HG03460 (cell line): ENCODE results near the gene METRN.
"Not testable (repeated sequence)": the region's sequence is repeated elsewhere in the genome, so short reads cannot be mapped to it uniquely, and the experiment has no call there.

Experiments used
- ATAC-seq: cut with Tn5 transposase; IDR thresholded peaks from one replicate; pipeline ENCODE4 v1.9.1; 2021; ENCODE audit not compliant: unreplicated experiment

Gene METRN

DNA sequence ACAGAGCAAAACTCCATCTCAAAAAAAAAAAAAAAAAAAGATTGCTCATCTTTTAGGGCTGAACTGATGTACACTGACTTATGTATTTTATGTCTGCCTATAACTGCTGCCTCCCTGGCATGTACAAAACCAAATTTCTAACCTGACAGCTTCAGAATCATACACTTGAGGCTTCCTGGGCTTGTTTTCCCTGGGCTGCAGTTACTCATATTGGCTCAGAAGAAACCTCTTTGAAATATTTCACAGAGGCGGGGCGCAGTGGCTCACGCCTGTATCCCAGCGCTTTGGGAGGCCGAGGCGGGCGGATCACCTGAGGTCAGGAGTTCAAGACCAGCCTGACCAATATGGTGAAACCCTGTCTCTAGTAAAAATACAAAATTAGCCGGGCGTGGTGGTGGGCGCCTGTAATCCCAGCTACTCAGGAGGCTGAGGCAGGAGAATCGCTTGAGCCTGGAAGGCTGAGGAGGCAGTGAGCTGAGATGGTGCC is 39.2 kb downstream of the METRN start:
- ATAC-seq: not testable (repeated sequence)

DNA sequence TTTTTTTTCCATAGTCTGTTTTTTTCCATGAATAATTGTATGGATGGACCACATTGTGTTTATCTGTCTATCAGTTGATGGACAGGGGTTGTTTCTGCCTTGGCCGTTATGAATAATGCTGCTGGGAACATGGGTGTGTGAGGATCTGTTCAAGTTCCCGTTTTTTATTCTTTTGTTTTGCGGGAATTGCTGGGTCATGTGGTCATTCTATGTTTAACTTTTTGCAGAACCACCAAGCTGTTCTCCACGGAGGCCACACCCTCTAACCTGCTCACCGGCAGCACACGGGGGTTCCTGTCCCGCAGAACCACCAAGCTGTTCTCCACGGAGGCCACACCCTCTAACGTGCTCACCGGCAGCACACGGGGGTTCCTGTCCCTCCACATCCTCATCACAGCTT is 39.7 kb downstream of the METRN start:
- no peak for ATAC-seq

DNA sequence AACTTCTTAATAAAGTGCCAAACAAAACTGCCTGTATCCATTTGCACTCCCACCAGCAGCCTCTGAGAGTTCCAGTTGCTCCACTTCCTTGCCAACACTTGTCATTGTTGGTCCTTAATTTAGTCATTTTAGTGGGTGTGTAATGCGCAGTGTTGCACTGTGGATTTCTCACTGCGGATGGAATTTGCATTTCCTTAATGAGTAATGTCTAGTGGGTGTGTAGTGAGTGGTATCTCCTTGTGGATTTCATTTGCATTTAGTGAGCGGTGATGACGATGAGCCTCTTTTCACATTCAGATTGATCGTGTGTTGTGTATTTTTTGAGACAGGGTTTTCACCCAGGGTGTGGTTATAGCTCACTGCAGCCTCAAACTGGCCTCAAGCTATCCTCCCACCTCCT is 41.5 kb downstream of the METRN start:
- no peak for ATAC-seq

DNA sequence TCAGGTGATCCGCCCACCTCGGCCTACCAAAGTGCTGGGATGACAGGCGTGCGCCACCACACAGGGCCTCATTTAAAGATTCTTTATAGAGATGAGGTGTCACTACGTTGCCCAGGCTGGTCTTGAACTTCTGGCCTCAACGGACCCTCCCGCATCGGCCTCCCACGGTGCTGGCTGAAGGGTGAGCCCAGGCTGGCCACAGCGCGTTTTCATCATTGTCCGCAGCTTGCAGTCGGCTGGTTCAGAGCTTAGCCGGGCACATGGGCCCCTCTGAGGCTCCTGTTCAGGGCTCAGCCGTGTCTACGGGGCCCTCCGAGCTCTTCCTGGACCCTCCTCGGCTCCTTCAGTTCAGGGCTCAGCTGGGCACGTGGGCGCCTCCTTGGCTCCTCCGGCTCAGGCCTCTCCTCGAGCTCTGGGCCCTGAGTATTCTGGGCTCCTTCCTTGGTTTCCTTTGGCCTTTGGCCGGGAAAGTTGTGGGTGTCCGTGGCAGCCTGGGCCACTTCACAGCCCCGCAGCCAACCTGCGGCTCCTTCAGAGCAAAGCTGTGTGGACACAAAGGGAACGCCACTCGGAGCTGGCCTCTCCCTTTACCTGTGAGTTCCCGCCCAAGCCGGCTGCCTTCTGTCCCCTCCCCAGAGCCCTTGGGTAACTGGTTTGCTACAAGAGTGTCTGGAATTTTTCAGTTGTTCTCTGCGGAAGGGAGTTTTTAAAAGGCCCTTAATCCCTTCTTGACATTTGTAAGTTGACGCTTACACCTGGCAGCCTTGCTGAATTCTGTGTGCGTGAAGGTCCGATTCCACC is 44.4 kb downstream of the METRN start:
- no peak for ATAC-seq

DNA sequence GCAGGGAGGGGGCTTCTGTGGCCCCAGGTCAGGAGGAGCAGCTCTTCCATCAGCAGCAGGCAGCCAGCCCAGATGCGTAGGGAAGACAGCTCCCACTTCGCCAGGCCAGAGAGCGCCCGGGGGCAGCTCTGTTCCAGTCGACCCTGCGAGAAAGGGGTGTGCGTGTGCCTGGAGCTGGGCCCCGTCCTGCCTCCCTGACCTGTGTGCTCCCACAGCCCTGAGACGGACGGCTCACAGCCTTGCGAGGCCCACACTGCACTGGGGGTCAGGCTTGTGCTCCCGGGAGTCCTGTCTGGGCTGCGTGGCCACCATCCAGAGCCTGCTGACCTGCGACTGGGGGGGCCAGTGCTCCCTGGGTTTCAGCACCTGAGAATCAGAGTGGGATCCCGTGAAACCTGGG is 45.1 kb downstream of the METRN start:
- no peak for ATAC-seq

DNA sequence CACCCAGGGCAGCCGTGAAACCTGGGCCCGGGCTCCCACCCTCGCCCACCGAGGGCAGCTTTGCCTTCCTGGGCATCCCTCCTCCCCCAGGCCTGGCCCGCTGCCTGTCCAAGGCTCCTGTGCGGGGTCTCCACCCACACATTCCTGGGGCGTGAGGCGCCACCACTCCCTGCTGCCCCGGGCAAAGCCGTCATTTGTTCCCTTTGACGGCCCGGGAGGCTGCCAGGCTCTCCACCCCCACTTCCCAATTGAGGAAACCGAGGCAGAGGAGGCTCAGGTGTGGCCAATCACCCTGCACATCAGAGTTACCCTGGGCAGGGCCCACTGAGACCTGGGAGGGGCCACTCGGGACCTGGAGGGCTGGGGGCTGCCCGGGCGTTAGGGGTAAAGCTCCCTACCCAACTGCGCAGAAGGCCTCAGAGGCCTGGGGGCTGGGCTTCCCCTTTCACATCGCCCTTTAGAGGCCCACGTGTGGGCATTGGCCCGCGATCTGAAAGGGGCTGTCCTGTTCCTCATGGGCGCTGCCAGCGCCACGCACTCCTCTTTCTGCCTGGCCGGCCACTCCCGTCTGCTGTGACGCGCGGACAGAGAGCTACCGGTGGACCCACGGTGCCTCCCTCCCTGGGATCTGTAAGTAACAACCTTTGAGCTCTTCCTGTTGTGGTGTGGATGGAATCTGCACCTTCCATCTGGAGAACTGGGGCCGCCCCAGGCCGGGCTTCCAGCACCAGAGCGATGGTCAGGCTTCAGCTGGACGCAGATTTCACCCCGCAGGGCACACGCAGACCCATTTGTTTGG is 45.8 kb downstream of the METRN start, which contains the start of gene MSLN:
MSLN (plus strand) TSS at position 190 of the 799 bp plus-strand sequence. CDS start 1,947 bp downstream, outside the sequence.
- no peak for ATAC-seq

DNA sequence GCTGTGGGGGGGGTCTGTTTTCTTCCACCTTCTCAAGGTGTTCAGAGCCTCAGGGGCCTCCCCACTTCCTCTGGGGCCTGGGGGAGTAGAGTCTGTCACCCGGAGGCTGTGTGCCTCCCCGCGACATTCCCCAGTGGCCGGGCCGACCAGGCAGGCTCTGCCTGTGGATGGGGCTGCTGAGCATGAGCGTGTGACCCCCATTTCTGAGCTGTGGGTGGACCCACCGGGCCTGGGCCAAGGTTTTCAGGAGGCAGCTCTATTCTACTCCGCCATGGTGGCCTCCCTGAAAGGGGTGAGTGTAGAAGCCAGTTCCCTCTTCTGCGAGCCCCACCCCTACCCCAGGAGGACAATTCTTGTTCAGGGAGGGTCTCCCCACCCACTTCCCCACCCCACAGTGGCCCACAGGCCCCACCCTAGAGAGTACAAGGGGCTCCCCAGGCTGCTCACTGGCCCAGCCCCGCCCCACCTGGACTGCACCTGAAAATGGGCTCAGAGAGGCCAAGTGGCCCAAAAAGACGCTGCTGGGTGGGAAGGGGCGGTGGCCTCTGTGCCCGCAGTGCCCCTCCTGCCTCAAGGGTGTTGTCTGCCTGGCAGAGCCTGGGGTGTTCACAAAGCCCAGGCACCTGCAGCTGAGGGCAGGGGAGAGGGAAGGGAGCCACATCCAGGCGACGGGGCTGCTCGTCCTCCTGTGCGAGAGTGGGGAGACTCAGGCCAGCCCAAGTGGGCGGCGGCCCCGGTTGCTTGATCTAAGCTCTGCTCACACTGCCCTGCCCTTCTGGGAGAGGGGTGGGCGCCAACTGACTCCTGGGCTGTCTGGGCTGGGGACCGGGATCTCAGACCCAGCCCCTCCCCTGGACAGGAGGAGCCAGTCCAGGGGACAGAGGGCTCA is 47.0 kb downstream of the METRN start:
- no peak for ATAC-seq

DNA sequence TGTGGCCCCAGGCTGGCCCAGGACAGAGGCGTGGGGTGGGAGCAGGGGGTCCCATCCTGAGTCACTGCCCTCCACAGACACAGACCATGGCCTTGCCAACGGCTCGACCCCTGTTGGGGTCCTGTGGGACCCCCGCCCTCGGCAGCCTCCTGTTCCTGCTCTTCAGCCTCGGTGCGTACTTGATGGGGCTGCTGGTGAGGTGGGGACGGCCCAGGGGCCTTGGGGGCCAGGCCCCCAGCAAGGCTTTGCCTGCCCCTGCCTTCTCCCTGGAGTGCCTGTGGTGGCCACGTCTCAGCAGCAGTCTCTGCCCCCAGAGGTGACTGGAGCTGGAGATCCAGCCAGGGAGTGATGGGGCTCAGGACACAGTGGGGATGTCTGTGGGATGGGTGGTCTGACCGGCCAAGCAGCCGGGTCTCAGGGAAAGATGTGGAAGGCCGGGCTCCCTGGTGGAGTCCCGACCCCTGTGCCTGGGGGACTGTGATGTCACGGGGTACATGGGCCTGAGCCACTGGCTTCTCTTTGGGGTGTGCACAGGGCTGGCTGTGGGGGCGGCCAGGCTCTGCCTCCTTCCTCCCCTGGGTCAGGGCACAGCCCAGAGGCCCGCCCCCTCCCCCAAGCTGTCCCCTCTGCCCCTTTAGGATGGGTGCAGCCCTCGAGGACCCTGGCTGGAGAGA is 47.8 kb downstream of the METRN start:
- ATAC-seq: no peak

DNA sequence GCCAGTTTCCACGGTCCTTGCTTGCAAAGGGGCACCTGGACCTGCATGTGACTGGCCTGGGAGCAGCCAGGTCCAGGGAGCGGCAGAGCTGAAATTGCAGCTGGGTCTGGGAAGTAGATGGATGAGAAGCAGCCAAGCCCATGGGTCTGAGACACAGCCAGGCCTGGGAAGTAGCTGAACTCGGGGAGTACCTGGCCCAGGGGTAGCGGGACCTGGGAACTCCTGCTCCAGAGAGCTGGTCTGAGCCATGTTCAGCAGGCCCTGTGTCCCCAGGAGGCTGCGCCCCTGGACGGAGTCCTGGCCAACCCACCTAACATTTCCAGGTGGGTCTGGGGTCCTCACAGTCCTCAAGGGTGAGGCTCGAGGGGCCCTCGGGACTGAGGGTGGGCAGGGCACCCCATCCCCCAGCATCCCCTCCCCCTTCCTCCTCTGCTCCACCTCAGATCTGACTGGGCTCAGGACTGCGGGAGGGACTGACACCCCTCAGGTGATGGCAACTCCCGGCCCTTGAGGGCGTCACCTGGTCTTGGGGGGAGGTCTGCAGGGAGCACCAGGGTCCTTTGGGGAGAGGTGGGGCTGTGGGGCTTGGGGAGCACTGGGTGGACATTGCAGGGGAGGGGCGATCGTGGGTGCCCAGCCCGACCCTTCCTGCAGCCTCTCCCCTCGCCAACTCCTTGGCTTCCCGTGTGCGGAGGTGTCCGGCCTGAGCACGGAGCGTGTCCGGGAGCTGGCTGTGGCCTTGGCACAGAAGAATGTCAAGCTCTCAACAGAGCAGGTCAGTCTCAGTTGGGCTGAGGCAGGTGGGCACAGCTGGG is 48.7 kb downstream of the METRN start:
- ATAC-seq: no peak

DNA sequence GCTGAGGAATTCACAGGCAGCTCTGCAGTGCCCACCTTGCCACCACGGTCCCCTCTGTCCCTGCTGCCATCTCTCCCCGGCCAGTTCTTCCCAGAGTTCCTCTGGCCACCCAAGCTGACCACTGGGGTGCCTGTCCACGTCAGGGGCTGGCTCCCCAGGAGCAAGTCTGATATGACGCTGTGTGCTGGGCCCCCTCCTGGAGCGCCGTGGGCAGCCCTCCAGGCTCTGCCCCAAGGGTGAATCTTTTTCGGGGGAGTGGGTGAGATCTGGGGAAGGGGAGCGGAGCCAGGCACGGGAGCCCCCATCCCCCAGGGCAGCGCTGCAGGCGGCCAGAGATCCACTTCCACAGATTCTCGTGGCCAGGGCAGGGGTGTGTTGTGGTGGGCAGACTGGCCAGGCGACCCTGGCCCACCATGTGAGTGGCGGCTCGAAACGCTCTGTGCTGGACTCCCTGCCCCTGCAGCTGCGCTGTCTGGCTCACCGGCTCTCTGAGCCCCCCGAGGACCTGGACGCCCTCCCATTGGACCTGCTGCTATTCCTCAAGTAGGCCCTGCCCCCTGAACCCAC is 49.3 kb downstream of the METRN start:
- ATAC-seq: no peak

DNA sequence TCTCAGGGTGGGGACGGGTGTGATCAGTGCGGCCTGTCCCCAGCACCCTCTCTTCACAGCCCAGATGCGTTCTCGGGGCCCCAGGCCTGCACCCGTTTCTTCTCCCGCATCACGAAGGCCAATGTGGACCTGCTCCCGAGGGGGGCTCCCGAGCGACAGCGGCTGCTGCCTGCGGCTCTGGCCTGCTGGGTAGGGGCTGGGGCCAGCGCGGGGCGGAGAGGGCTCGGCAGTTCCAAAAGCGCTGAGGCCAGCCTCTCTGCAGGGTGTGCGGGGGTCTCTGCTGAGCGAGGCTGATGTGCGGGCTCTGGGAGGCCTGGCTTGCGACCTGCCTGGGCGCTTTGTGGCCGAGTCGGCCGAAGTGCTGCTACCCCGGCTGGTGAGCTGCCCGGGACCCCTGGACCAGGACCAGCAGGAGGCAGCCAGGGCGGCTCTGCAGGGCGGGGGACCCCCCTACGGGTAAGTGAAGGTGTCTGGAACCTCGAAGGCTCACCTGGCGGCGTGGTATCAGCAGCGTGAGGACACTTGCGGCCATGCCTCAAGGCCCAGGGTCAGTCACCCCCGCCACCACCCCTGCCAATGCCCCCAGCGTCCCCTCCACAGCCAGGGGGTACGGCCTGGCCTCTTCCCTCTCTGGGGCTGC is 50.0 kb downstream of the METRN start:
- no peak for ATAC-seq

DNA sequence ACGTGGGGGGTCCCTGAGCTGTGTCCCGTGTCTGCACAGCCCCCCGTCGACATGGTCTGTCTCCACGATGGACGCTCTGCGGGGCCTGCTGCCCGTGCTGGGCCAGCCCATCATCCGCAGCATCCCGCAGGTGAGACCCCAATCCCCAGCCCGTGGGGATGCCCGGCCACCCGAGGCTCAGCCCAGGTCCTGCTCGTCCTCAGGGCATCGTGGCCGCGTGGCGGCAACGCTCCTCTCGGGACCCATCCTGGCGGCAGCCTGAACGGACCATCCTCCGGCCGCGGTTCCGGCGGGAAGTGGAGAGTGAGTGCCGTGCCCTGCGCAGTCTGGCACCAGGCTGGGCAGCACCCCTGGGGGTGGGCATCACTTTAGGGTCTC is 50.6 kb downstream of the METRN start:
- no peak for ATAC-seq

DNA sequence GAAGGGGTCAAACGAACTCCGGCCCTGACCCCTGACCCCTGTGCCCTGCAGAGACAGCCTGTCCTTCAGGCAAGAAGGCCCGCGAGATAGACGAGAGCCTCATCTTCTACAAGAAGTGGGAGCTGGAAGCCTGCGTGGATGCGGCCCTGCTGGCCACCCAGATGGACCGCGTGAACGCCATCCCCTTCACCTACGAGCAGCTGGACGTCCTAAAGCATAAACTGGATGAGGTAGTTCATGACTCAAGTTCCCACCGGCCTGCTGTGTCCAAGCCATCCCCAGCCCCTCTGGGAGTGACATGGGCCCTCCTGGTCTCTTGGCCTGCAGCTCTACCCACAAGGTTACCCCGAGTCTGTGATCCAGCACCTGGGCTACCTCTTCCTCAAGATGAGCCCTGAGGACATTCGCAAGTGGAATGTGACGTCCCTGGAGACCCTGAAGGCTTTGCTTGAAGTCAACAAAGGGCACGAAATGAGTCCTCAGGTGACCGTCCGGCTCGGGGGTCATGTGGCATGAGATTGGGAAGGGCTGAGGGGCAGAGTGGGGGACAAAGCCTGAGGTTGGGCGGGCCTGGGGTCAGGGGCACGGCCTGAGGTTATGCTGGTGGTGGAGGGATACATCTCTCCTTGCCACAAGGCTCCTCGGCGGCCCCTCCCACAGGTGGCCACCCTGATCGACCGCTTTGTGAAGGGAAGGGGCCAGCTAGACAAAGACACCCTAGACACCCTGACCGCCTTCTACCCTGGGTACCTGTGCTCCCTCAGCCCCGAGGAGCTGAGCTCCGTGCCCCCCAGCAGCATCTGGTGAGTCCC is 51.3 kb downstream of the METRN start:
- no peak for ATAC-seq

DNA sequence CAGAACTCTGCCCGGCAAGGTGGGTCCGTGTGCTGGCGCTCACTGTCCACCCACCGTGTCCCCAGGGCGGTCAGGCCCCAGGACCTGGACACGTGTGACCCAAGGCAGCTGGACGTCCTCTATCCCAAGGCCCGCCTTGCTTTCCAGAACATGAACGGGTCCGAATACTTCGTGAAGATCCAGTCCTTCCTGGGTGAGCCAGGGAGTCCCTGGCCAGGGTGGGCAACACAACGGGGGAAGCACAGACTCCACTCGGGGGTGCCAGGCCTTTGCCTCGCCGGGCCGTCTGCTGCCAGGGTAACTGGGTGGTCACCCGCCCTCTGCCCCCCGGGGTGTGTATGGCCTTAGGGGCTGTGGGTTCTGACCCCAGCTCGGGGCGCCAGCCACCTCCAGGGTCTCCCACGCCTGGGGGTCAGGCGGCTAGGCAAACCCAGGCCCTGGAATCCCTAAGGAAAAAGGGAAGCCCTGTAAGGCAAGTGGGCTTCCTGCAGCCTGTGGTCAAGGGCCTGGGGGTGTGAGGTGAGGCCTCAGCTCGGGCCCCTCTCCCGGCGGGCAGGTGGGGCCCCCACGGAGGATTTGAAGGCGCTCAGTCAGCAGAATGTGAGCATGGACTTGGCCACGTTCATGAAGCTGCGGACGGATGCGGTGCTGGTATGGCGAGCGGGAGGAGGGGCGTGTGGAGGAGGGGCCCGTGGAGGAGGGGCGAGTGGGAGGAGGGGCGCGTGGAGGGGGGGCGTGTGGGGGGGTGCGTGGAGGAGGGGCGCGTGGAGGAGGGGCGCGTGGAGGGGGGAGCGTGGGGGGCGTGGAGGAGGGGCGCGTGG is 52.1 kb downstream of the METRN start:
- ATAC-seq: no peak

DNA sequence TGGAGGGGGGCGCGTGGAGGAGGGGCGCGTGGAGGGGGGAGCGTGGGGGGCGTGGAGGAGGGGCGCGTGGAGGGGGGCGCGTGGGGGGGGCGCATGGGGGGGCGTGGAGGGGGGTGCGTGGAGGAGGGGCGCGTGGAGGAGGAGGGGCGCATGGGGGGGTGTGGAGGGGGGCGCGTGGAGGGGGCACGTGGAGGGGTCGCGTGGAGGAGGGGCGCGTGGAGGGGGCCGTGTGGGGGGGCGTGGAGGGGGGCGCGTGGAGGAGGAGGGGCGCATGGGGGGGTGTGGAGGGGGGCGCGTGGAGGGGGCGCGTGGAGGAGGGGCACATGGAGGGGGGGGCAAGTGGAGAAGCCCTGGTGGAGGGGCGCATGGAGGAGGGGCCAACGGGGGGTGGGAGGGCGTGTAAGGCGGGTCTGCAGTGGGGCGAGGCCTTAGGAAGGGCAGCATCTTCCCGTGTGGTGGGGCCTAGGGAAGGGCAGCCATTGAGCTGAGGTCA is 52.9 kb downstream of the METRN start:
- ATAC-seq: no peak

DNA sequence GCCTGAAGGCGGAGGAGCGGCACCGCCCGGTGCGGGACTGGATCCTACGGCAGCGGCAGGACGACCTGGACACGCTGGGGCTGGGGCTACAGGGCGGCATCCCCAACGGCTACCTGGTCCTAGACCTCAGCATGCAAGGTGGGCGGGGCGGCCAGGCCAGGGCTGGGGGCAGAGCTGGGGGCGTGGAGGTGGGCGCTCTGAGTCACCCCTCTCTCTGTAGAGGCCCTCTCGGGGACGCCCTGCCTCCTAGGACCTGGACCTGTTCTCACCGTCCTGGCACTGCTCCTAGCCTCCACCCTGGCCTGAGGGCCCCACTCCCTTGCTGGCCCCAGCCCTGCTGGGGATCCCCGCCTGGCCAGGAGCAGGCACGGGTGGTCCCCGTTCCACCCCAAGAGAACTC is 53.5 kb downstream of the METRN start:
- ATAC-seq: no peak
